ENCODE data around the gene ANO1. TPM values are rescaled to one million over a fixed set of nuclear protein-coding genes. Genes with fewer than 3 reads are reported as not detected.

ANO1 gene
- total RNA-seq, 1 donor from 2014 or later, result 14.9 TPM

GRCh38 chr11:70167723-70168404 lies 89.7 kb downstream of the ANO1 start:
- no peak for TF ChIP-seq CTCF (conservative IDR thresholded peaks at IDR 0.05)
- Mint-ChIP-seq H3K27me3 (peaks cover 1% of the 10 kb centered on the region), H3K9me3 (no peaks in the 10 kb centered on the region), H3K4me3 (no peak overlapping the region), H3K4me1 (ENCODE audit: unreplicated experiment) (peaks cover 6% of the 10 kb centered on the region), H3K36me3 (no peaks in the 10 kb centered on the region), H3K27ac (no peak overlapping the region)
- no peak for DNase-seq (ENCODE audit: extremely low spot score, unreplicated experiment)

- H3K4me1 Mint-ChIP-seq (ENCODE audit: unreplicated experiment), result peaks cover 7% of the 10 kb centered on the region
- TF ChIP-seq CTCF (conservative IDR thresholded peaks at IDR 0.05), result no peak
- no peak overlapping the region for H3K4me3 Mint-ChIP-seq
- peaks cover 3% of the 10 kb centered on the region for H3K27me3 Mint-ChIP-seq
- no peaks in the 10 kb centered on the region for H3K36me3 Mint-ChIP-seq
- H3K9me3 Mint-ChIP-seq, result no peaks in the 10 kb centered on the region
- DNase-seq (ENCODE audit: extremely low spot score, unreplicated experiment), result no peak
- H3K27ac Mint-ChIP-seq, result no peak overlapping the region
Measured at GRCh38 chr11:70168405-70168754, 90.3 kb downstream of the ANO1 start.

- no peak for DNase-seq (ENCODE audit: extremely low spot score, unreplicated experiment)
- no peaks in the 10 kb centered on the region for H3K9me3 Mint-ChIP-seq
- peaks cover 7% of the 10 kb centered on the region for H3K4me1 Mint-ChIP-seq (ENCODE audit: unreplicated experiment)
- no peak overlapping the region for H3K27ac Mint-ChIP-seq
- H3K27me3 Mint-ChIP-seq, result peaks cover 3% of the 10 kb centered on the region
- no peaks in the 10 kb centered on the region for H3K36me3 Mint-ChIP-seq
- no peak overlapping the region for H3K4me3 Mint-ChIP-seq
- TF ChIP-seq CTCF (conservative IDR thresholded peaks at IDR 0.05), result no peak
Measured at GRCh38 chr11:70169127-70169526, 91.0 kb downstream of the ANO1 start.

- Mint-ChIP-seq H3K4me3 (no peak overlapping the region), H3K36me3 (no peaks in the 10 kb centered on the region), H3K27me3 (peaks cover 3% of the 10 kb centered on the region), H3K27ac (no peak overlapping the region), H3K4me1 (ENCODE audit: unreplicated experiment) (peaks cover 7% of the 10 kb centered on the region), H3K9me3 (no peaks in the 10 kb centered on the region)
- DNase-seq (ENCODE audit: extremely low spot score, unreplicated experiment), result no peak
- TF ChIP-seq CTCF (conservative IDR thresholded peaks at IDR 0.05), result no peak
Measured at GRCh38 chr11:70169632-70170031, 91.5 kb downstream of the ANO1 start.

GRCh38 chr11:70170596-70171210 lies 92.6 kb downstream of the ANO1 start:
- TF ChIP-seq CTCF (conservative IDR thresholded peaks at IDR 0.05), result no peak
- H3K27ac Mint-ChIP-seq, result no peak overlapping the region
- no peaks in the 10 kb centered on the region for H3K36me3 Mint-ChIP-seq
- H3K4me3 Mint-ChIP-seq, result no peak overlapping the region
- H3K27me3 Mint-ChIP-seq, result peaks cover 3% of the 10 kb centered on the region
- H3K9me3 Mint-ChIP-seq, result no peaks in the 10 kb centered on the region
- no peak for DNase-seq (ENCODE audit: extremely low spot score, unreplicated experiment)
- H3K4me1 Mint-ChIP-seq (ENCODE audit: unreplicated experiment), result peaks cover 7% of the 10 kb centered on the region
